Stimulated activated CD4-positive, alpha-beta T cell treated with anti-CD3 and anti-CD28 coated beads, TNF-alpha, amount 100 ng/mL, for 24 hours (primary cell): ENCODE results near the gene TRPC4AP.
A peak's percentile ranks its signal among the peaks of the same experiment; 100 is the strongest.
"Not testable (repeated sequence)": the region's sequence is repeated elsewhere in the genome, so short reads cannot be mapped to it uniquely, and the experiment has no call there.

Experiments used
- DNase-seq, 3 experiments: peaks; one replicate each; pipeline ENCODE4 v3.0.0-alpha.2; 2020; ENCODE audit warnings: low read depth in 3 of 3

The TRPC4AP gene

GRCh38 chr20:35092524-35093266, at the start of gene TRPC4AP:
TSS of gene TRPC4AP (minus strand) at chr20:35092807. CDS start at chr20:35092781, 26 bp downstream.
- DNase-seq: peak; percentile 80 to 85 (median 80)

DNA sequence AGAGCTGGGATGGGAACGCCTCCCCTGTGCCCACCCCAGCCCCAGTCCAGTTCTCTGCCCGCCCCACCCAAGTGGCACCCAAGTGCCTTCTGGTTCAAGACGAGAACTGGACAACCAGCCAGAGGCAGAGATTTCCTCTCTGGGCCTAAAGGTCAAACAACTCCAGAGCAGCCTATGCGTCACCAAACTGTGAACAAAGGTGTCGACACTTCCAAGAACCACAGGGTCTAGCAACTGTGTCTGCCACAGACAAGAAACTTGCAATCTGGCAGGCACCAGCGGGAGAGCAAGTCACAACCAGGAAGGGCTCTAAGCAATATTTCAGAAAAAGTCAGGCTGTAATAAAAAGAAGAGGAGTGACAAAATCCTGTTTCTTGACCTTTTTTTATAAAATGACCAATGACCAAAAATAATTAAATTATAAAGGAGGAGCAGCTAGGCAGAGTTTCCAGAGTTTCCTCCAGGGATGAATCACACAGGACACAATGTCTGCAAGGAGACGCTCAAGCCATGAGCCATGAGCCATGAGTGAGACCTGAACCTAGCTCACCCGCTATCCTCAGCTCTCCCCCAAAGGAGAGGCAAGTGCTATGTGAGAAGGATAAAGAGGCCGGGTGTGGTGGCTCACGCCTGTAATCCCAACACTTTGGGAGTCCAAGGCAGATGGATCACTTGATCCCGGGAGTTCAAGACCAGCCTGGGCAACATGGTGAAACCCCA, 43.4 kb upstream of the TRPC4AP start:
- DNase-seq: no peak

GRCh38 chr20:35134880-35135279, 42.3 kb upstream of the TRPC4AP start:
- no peak for DNase-seq

GRCh38 chr20:35134472-35134871, 41.9 kb upstream of the TRPC4AP start:
- no peak for DNase-seq

DNA sequence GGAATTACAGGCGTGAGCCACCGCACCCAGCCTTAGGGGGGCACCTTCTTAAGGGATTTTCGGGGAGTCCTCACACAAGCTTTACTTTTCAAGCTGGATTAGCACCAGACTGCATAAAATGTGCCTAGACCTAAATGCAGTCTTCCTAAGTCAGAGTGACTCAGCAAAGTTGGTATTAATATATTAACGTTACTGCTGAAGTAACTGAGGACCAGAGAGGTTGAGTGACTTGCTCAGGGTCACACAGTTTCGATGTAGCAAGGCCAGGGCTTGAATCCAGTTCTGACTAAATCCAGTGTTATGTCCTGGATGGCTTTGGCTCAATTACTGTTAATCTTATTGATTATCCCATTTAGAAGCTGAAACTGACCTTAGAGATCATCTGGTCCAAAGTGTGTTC, 41.1 kb upstream of the TRPC4AP start:
- DNase-seq: no peak

- DNase-seq: no peak
Measured at GRCh38 chr20:35133031-35133430, 40.4 kb upstream of the TRPC4AP start.

GRCh38 chr20:35131934-35132333, 39.3 kb upstream of the TRPC4AP start:
- DNase-seq: no peak

DNA sequence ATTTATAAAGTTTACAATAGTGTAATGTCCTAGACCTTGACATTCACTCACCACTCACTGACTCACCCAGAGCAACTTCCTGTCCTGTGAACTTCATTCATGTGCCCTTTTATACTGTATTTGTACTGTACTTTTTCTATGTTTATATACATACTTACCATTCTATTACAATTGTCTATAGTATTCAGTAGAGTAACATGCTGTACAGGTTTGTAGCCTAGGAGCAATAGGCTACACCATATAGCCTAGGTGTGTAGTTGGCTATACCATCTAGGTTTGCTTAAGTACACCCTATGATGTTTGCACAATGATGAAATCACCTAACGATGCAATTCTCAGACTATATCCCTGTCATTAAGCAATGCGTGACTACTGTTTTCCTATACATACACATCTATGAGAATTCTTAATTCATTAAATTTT, 37.1 kb upstream of the TRPC4AP start:
- no peak for DNase-seq

- no peak for DNase-seq
Measured at GRCh38 chr20:35125753-35126152, 33.1 kb upstream of the TRPC4AP start.

- no peak for DNase-seq
Measured at GRCh38 chr20:35122756-35123405, 30.3 kb upstream of the TRPC4AP start.

DNA sequence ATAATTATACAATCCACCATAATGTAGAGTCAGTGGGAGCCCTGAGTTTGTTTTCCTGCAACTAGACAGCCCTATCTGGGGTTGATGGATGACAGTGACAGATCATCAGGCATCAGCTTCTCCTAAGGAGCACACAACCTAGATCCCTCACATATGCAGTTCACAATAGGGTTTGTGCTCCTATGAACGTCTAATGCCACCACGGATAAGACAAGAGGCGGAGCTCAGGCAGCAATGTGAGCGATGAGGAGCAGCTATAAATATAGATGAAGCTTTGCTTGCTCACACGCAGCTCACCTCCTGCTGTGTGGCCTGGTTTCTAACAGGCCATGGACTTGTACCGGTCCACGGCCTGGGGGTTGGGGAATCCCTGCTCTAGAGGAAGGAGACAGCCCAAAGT, 28.6 kb upstream of the TRPC4AP start:
- DNase-seq: no peak

GRCh38 chr20:35120012-35120701, 27.6 kb upstream of the TRPC4AP start:
- no peak for DNase-seq

- DNase-seq: no peak
Measured at GRCh38 chr20:35117629-35118028, 25.0 kb upstream of the TRPC4AP start.

- no peak for DNase-seq
Measured at GRCh38 chr20:35117196-35117595, 24.6 kb upstream of the TRPC4AP start.

DNA sequence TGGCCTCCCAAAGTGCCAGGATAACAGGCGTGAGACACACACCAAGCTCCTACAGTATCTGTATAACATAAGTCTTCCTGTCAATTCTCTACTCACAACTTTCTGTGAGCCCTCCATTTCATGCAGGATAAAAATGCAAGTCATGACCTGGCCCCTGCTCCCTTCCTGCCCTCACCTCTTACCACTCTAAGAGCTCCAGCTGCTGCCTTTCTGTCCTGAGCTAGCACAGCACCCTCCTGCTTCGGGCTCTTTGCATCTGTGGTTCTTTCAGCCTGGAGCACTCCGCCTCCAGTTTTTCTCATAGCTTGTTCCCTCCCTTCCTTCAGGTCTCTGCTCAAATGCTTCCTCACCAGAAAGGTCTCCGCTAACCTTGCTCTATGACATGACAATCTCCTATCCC, 23.7 kb upstream of the TRPC4AP start:
- no peak for DNase-seq

GRCh38 chr20:35115606-35116005, 23.0 kb upstream of the TRPC4AP start:
- DNase-seq: no peak

GRCh38 chr20:35112276-35112675, 19.7 kb upstream of the TRPC4AP start:
- DNase-seq: not testable (repeated sequence)

- DNase-seq: no peak
Measured at GRCh38 chr20:35111141-35111888, 18.7 kb upstream of the TRPC4AP start.

DNA sequence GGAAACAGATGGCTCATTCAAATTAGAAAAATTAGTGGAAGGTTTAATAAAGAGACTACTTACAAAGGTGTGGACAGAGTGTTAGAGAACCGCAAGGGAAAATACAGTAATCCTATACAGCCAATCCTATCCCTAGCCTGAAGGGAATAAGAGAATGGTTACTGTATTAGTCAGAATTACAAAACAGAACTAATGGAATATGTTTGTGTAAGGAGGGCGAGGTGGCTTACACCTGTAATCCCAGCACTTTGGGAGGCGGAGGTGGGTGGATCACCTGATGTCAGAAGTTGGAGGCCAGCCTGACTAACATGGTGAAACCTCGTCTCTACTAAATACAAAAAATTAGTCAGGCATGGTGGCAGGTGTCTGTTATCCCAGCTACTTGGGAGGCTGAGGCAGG, 16.3 kb upstream of the TRPC4AP start:
- no peak for DNase-seq

- no peak for DNase-seq
Measured at GRCh38 chr20:35106827-35107380, 14.3 kb upstream of the TRPC4AP start.

DNA sequence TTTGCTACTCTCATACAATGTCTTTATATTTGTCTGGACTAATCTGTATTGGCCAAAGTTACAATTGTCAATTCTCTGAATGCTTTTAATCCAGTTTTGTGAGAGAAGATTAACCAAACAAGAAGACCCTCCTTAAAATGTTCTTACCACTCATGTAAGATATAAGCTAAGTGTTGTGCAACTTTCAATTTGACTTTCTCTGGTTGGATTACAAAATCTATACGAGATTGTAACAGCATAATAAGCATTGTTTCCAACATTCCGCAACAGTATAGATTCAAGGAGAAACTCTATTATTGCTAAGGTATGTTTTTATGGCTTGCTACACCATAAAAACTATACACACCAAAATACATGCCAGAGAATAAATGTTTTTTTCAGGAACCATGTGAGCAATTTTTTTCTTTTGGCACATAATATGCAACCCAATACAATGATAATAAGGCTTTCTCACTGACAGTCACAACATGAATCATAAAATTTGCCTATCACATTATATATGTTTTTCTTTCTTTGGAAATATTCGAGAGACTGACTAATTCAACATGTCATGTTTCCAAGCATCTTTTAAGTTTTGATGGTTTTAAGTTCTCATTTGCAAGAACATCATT, 12.2 kb upstream of the TRPC4AP start:
- DNase-seq: no peak
